Measurements from ENCODE around the gene WDR81. TPM values are rescaled to one million over a fixed set of nuclear protein-coding genes. Genes with fewer than 3 reads are reported as not detected.

Gene WDR81
- total RNA-seq, 1 experiment from 2014 or later: 17.3 TPM

GRCh38 chr17:1732241-1732832 is 7.8 kb downstream of the WDR81 start:
- no peaks in the 10 kb centered on the region; the same call in 1 of the 2 replicates for H3K79me2 ChIP-seq (ENCODE audit: insufficient read depth, low read length)
- DNase-seq (ENCODE audit: low read depth, low spot score) (no peak), ATAC-seq (no peak)
- H3K27ac ChIP-seq (ENCODE audit: low read depth, low read length): no peak overlapping the region
- intact Hi-C loops (cut with micrococcal nuclease): no loop called here
- TF ChIP-seq ZFX (IDR thresholded peaks at IDR 0.05) (no peak), POLR2AphosphoS5 (IDR thresholded peaks at IDR 0.05; ENCODE audit: low read depth, low read length) (no peak), TCF7L2 (IDR thresholded peaks at IDR 0.05; ENCODE audit: borderline replicate concordance, extremely low read depth, insufficient read depth, insufficient read length) (no peak), YY1 (IDR thresholded peaks at IDR 0.05; ENCODE audit: extremely low read depth, insufficient replicate concordance, low read depth, low read length) (no peak), ZNF274 (IDR thresholded peaks at IDR 0.05; ENCODE audit: low read depth, low read length) (no peak), REST (IDR thresholded peaks at IDR 0.05; ENCODE audit: low read depth) (no peak), ZBTB33 (IDR thresholded peaks at IDR 0.05; ENCODE audit: extremely low read depth, insufficient replicate concordance, low read length) (no peak), ELF1 (IDR thresholded peaks at IDR 0.05; ENCODE audit: borderline replicate concordance, low read depth) (no peak), CBX3 (IDR thresholded peaks at IDR 0.05; ENCODE audit: low read depth) (no peak), POLR2A (IDR thresholded peaks at IDR 0.05; ENCODE audit: borderline replicate concordance, extremely low read depth, insufficient read depth, insufficient read length) (no peak), EZH2phosphoT487 (IDR thresholded peaks at IDR 0.05; ENCODE audit: borderline replicate concordance) (no peak), RAD21 (IDR thresholded peaks at IDR 0.05; ENCODE audit: low read depth) (no peak)
- no peak overlapping the region for H3K9ac ChIP-seq (ENCODE audit: low read length)
- H3K9me3 ChIP-seq (ENCODE audit: control insufficient read depth in 1 of 2, insufficient read depth in 1 of 2, low read depth in 1 of 2, low read length in 2 of 2): no peaks in the 10 kb centered on the region
- RAD21 ChIA-PET (ENCODE audit: low non-redundant PET in 1 of 2, low total read pairs in 2 of 2, uncharacterized antibody in 2 of 2, unreplicated experiment in 2 of 2): no interaction called here
- CTCF ChIA-PET: no interaction called here
- H3K4me2 ChIP-seq (ENCODE audit: low read length): no peak overlapping the region
- H3K4me1 ChIP-seq (ENCODE audit: control insufficient read depth in 1 of 2, insufficient read depth in 2 of 2, low read length in 2 of 2): peaks cover 0 to 11% of the 10 kb centered on the region in 2 experiments; a peak in 2 of 4 replicates
- no peaks in the 10 kb centered on the region for H3K27me3 ChIP-seq (ENCODE audit: insufficient read depth, low read length)
- BruUV-seq (replicated peaks): no TSS peak
- no peak overlapping the region for H3K4me3 ChIP-seq (replicated peaks in 1 of 2; ENCODE audit: low read depth in 1 of 2, low read length in 2 of 2)
- no peaks in the 10 kb centered on the region for H3K36me3 ChIP-seq (ENCODE audit: control insufficient read depth in 1 of 2, insufficient read depth in 2 of 2, low read length in 2 of 2)
- H4K20me1 ChIP-seq (ENCODE audit: insufficient read depth): no peaks in the 10 kb centered on the region
- no peaks in the 10 kb centered on the region for H3K9me2 ChIP-seq (ENCODE audit: insufficient read depth)
- POLR2A ChIA-PET: no interaction called here
- H2AFZ ChIP-seq (ENCODE audit: low read depth, low read length, poor library complexity, severe bottlenecking): no peak overlapping the region
